Right lobe of liver (tissue), 6 donors: Measurements from ENCODE around the gene GOLPH3. TPM values are rescaled to one million over a fixed set of nuclear protein-coding genes. Genes with fewer than 3 reads are reported as not detected.
A peak's percentile ranks its signal among the peaks of the same experiment; 100 is the strongest.
"Not testable (repeated sequence)": the region's sequence is repeated elsewhere in the genome, so short reads cannot be mapped to it uniquely, and the experiment has no call there.

Experiments
- ATAC-seq, 4 donors: fragments of 200-7000 bp; cut with Tn5 transposase; one replicate each; pipeline ENCODE4 v1.9.1; 2020; ENCODE audit warnings: mild to moderate bottlenecking in 4 of 4, moderate library complexity in 4 of 4
- DNase-seq, 3 donors: peaks; one replicate each; pipeline ENCODE4 v3.0.0-alpha.2; 2020
- H3K27ac ChIP-seq, 3 donors: fragments of 200-600 bp; one replicate each; pipeline ENCODE4 v1.8.0; 2022
- H3K27me3 ChIP-seq, 2 donors: fragments of 200-600 bp; one replicate each; pipeline ENCODE4 v1.8.0; 2022
- H3K36me3 ChIP-seq, 4 donors: fragments of 200-600 bp; sonication (generic) in 1 of 4; one replicate each; pipeline versions ENCODE4 v1.5.1 to v1.8.0; 2017 to 2022; ENCODE audit warnings: control low read depth in 1 of 4
- H3K4me1 ChIP-seq, 4 donors: fragments of 200-600 bp; sonication (generic) in 1 of 4; one replicate each; pipeline versions ENCODE4 v1.5.1 to v1.8.0; 2017 to 2022; ENCODE audit warnings: control low read depth in 1 of 4
- H3K4me3 ChIP-seq, 3 donors: fragments of 200-600 bp; one replicate each; pipeline ENCODE4 v1.8.0; 2022
- H3K9me3 ChIP-seq, 4 donors: fragments of 200-600 bp; sonication (generic) in 1 of 4; one replicate each; pipeline versions ENCODE4 v1.5.1 to v1.8.0; 2017 to 2022; ENCODE audit warnings: control low read depth in 1 of 4
- POLR2A ChIP-seq: fragments of 450-650 bp; IDR thresholded peaks from one replicate; pipeline ENCODE4 v1.6.1; 2017; ENCODE audit warnings: antibody characterized with exemption, mild to moderate bottlenecking
- WGBS: methylation state at CpG from one replicate; pipeline ENCODE4 v1.1.6; 2018; ENCODE audit warnings: low coverage, low lambda C conversion rate; ENCODE audit not compliant: insufficient coverage; ENCODE audit errors: missing lambda C conversion rate; 5-methylcytosine and 5-hydroxymethylcytosine counted together
- intact Hi-C, 2 donors: fragments of 100-400 bp; cut with DNase I; formaldehyde crosslinking; loops; one replicate each; pipeline versions ENCODE4 v1.11.2 to v1.14.1; 2022
- total RNA-seq, 6 experiments: library from RNA; depleted of rRNA in 2 of 6; stranded (reverse); fragments of >200 nt in 2 of 6; fragmentation: NEBNext Ultra II Directional in 3 of 6; extraction: Animal tissue kit (Norgen Biotek cat#: 25700) in 3 of 6; gene quantifications; one replicate each; pipeline versions ENCODE4 v1.1.0 to v1.2.4, GENCODE V29; 2016 to 2023
- TF ChIP-seq, protein P1 (sequence below), 4 donors: fragments of 200-600 bp in 3 of 4; fragments of 450-650 bp in 1 of 4; IDR thresholded peaks; one replicate each; pipeline versions ENCODE4 v1.5.1 to v1.8.0; 2016 to 2022; ENCODE audit warnings: antibody characterized with exemption in 4 of 4, mild to moderate bottlenecking in 2 of 4
- donor health status: DM: no; HTN: yes; CAD: no.
- donor health status: DM: no; HTN: no; CAD: no.
- donor health status: DM: no; HTN: no; CAD: no.
- donor health status: DM: no; HTN: yes; CAD: no.
- donor health status: DM: no; HTN: yes; CAD: no.

GOLPH3 gene
- total RNA-seq, 6 experiments from 2014 or later: 59.1 to 141 (median 95.9) TPM

DNA sequence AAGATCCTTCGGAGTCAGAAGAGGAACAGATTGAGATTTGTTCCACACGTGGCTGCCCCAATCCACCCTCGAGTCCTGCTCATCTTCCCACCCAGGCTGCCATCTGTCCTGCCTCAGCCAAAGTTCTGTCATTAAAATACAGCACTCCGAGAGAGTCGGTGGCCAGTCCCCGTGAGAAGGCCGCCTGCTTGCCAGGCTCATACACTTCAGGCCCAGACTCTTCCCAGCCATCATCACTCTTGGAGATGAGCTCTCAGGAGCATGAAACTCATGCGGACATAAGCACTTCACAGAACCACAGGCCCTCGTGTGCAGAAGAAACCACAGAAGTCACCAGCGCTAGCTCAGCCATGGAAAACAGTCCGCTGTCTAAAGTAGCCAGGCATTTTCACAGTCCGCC lies 85.9 kb downstream of the GOLPH3 start:
- Histone ChIP-seq H3K36me3 (no peaks in the 10 kb centered on the region), H3K27me3 (no peaks in the 10 kb centered on the region), H3K9me3 (no peaks in the 10 kb centered on the region), H3K4me1 (peaks cover 0 to 8% (median 0%) of the 10 kb centered on the region in 4 donors), H3K4me3 (no peak overlapping the region), H3K27ac (no peak overlapping the region)
- intact Hi-C loops: loop anchor here in 1 of 2 donors (10.0 kb wide), 1 partner anchor 263 kb away; no protein-coding TSS in a partner anchor
- ATAC-seq (no peak), DNase-seq (no peak)
- 81% methylated on average over 4 of the region's 12 CpGs for WGBS
- TF ChIP-seq POLR2A: no peak
- TF ChIP-seq, protein P1, sequence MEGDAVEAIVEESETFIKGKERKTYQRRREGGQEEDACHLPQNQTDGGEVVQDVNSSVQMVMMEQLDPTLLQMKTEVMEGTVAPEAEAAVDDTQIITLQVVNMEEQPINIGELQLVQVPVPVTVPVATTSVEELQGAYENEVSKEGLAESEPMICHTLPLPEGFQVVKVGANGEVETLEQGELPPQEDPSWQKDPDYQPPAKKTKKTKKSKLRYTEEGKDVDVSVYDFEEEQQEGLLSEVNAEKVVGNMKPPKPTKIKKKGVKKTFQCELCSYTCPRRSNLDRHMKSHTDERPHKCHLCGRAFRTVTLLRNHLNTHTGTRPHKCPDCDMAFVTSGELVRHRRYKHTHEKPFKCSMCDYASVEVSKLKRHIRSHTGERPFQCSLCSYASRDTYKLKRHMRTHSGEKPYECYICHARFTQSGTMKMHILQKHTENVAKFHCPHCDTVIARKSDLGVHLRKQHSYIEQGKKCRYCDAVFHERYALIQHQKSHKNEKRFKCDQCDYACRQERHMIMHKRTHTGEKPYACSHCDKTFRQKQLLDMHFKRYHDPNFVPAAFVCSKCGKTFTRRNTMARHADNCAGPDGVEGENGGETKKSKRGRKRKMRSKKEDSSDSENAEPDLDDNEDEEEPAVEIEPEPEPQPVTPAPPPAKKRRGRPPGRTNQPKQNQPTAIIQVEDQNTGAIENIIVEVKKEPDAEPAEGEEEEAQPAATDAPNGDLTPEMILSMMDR (IDR thresholded peaks at IDR 0.05): no peak

DNA sequence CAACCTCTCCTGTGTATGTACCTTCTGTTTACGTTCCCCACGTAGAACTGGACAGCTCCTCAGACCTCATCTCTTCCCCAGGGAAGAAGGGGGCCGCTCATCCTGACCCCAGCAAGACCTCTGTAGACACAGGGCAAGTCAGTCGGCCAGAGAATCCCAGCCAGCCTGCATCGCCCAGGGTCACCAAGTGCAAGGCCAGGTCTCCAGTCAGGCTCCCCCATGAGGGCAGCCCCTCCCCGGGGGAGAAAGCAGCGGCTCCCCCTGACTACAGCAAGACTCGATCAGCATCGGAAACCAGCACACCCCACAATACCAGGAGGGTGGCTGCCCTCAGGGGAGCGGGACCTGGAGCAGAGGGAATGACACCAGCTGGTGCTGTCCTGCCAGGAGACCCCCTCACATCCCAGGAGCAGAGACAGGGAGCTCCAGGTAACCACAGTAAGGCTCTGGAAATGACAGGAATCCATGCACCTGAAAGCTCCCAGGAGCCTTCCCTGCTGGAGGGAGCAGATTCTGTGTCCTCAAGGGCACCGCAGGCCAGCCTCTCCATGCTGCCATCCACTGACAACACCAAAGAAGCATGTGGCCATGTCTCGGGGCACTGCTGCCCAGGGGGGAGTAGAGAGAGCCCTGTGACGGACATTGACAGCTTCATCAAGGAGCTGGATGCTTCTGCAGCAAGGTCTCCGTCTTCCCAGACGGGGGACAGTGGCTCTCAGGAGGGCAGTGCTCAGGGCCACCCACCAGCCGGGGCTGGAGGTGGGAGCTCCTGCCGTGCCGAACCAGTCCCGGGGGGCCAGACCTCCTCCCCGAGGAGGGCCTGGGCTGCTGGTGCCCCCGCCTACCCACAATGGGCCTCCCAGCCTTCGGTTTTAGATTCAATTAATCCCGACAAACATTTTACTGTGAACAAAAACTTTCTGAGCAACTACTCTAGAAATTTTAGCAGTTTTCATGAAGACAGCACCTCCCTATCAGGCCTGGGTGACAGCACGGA lies 86.7 kb downstream of the GOLPH3 start:
- 90% methylated on average over 9 of the region's 24 CpGs for WGBS
- no peaks in the 10 kb centered on the region for H3K36me3 ChIP-seq

DNA sequence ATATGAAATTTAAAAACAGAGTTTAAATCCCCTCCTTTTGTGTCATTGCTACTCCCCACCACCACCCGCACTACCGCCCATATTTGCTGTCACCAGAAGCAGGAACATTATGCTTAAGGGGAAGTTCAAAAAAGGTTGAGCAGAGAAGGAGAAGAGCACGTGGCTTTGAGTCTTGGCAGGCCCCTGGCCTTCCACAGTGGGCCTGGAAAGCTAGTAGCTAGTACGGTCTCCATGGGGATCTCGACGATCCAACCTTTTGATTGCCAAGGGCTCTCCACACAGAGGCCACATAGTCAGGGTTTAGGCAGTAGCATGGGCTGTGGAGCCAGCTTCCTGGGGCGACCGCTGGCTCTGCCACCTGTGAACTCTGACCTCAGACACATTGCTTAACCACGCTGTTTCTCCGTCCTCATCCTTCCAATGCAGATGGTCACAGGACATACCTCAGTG lies 90.1 kb downstream of the GOLPH3 start:
- H3K27me3 ChIP-seq: no peaks in the 10 kb centered on the region
- TF ChIP-seq POLR2A: no peak
- TF ChIP-seq, protein P1 (IDR thresholded peaks at IDR 0.05): no peak
- DNase-seq (peak; percentile 42 to 75 (median 70)), ATAC-seq (peak; percentile 95 to 99 (median 98))
- intact Hi-C loops: loop anchor here in 1 of 2 donors (10.0 kb wide), 1 partner anchor 259 kb away; no protein-coding TSS in a partner anchor
- H3K4me3 ChIP-seq: no peak overlapping the region
- no peaks in the 10 kb centered on the region for H3K36me3 ChIP-seq
- peaks cover 0 to 8% (median 0%) of the 10 kb centered on the region in 4 donors for H3K4me1 ChIP-seq
- H3K27ac ChIP-seq: no peak overlapping the region
- no peaks in the 10 kb centered on the region for H3K9me3 ChIP-seq
- 63% methylated on average over 6 of the region's 10 CpGs for WGBS

More for the DNA sequence above, 86.7 kb downstream of the GOLPH3 start:
- TF ChIP-seq POLR2A: no peak
- TF ChIP-seq, protein P1 (IDR thresholded peaks at IDR 0.05): no peak
- H3K27ac ChIP-seq: no peak overlapping the region
- peaks cover 0 to 8% (median 0%) of the 10 kb centered on the region in 4 donors for H3K4me1 ChIP-seq
- H3K9me3 ChIP-seq: no peaks in the 10 kb centered on the region
- no peak overlapping the region for H3K4me3 ChIP-seq
- ATAC-seq: no peak
- no peak for DNase-seq
- intact Hi-C loops: loop anchor here in 1 of 2 donors (10.0 kb wide), 1 partner anchor 263 kb away; no protein-coding TSS in a partner anchor
- no peaks in the 10 kb centered on the region for H3K27me3 ChIP-seq

DNA sequence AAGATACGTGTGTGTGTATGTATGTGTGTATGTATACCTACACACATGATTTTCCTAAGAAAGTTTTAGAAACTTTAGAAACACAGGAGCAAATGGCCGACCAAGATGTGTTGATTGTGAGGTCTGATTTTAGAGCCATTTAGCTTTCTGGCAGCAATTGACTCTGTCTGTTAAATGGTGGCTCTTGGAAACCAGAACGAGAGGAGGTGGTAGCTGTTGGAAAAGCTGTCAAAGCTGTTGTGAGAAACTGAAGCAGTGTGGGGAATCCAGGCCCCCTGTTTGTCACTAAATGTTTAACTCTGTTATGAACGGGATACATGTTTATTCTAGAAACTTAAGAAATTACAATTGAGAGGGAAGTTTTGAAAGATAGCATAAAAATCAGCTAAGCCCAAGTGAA lies 91.4 kb downstream of the GOLPH3 start:
- WGBS: 81% methylated on average over 4 of the region's 4 CpGs
- no peak for ATAC-seq
- intact Hi-C loops: loop anchor here in 1 of 2 donors (10.0 kb wide), 1 partner anchor 258 kb away; no protein-coding TSS in a partner anchor
- no peak overlapping the region for H3K4me3 ChIP-seq
- H3K27me3 ChIP-seq: no peaks in the 10 kb centered on the region
- no peaks in the 10 kb centered on the region for H3K9me3 ChIP-seq
- TF ChIP-seq, protein P1 (IDR thresholded peaks at IDR 0.05): no peak
- no peak for TF ChIP-seq POLR2A
- H3K4me1 ChIP-seq: peaks cover 0 to 8% (median 0%) of the 10 kb centered on the region in 4 donors
- H3K36me3 ChIP-seq: no peaks in the 10 kb centered on the region
- H3K27ac ChIP-seq: no peak overlapping the region
- DNase-seq: no peak

DNA sequence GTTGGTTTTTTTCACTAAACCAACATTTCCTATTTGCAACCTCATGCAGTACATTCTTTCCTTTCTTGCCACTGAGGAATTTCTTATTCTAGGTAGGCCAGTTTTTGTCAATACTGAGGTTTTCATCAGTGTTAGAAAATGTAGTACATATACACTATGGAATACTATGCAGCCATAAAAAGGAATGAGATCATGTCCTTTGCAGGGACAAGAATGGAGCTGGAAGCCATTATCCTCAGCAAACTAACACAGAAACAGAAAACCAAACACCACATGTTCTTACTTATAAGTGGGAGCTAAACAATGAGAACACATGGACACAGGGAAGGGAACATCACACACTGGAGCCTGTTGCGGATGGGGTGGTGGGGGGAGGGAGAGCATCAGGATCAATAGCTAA lies 93.6 kb downstream of the GOLPH3 start:
- not testable (repeated sequence) for H3K9me3 ChIP-seq
- intact Hi-C loops: loop anchor here in 1 of 2 donors (10.0 kb wide), 1 partner anchor 256 kb away; no protein-coding TSS in a partner anchor

DNA sequence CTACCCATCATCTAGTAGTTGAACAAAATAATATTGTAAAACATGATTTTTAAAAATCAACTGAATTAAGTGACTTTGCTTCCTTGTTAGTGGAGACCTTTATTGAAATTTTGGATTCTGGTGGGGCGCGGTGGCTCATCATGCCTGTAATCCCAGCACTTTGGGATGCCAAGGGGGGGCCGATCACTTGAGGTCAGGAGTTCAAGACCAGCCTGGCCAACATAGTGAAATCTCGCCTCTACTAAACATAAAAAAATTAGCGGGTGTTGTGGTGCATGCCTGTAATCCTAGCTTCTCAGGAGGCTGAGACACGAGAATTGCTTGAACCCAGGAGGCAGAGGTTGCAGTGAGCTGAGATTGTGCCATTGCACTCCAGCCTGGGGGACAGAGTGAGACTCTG lies 95.3 kb downstream of the GOLPH3 start:
- H3K4me1 ChIP-seq, H3K27ac ChIP-seq, H3K27me3 ChIP-seq, H3K9me3 ChIP-seq, DNase-seq, H3K4me3 ChIP-seq, H3K36me3 ChIP-seq, ATAC-seq: not testable (repeated sequence)
- intact Hi-C loops: loop anchor here in 1 of 2 donors (10.0 kb wide), 1 partner anchor 254 kb away; no protein-coding TSS in a partner anchor
- WGBS: 75% methylated on average over 4 of the region's 6 CpGs

More for the DNA sequence above, 93.6 kb downstream of the GOLPH3 start:
- not testable (repeated sequence) for H3K4me1 ChIP-seq, H3K4me3 ChIP-seq, ATAC-seq, H3K27me3 ChIP-seq, H3K27ac ChIP-seq, DNase-seq, H3K36me3 ChIP-seq
- WGBS: 100% methylated on average over 1 of the region's 1 CpG
